ACC112 (cell line): ENCODE data around the gene TRDMT1.
"Not testable (repeated sequence)": the region's sequence is repeated elsewhere in the genome, so short reads cannot be mapped to it uniquely, and the experiment has no call there.

Experiments
- H2AFZ ChIP-seq: fragments of 200-600 bp; sonication (generic); one replicate; pipeline ENCODE4 v1.6.0; 2017; ENCODE audit warnings: antibody characterized with exemption, low read length; ENCODE audit not compliant: unreplicated experiment
- H3K27ac ChIP-seq: fragments of 200-600 bp; sonication (generic); 2 replicates; pipeline ENCODE4 v1.5.1; 2014; ENCODE audit warnings: low read depth, mild to moderate bottlenecking, antibody characterized with exemption, low read length, moderate library complexity
- H3K27me3 ChIP-seq: fragments of 200-600 bp; sonication (generic); 2 replicates; pipeline ENCODE4 v1.6.1; 2014; ENCODE audit warnings: mild to moderate bottlenecking, antibody characterized with exemption, low read length, moderate library complexity, mixed read lengths; ENCODE audit not compliant: insufficient read depth
- H3K36me3 ChIP-seq: fragments of 200-600 bp; sonication (generic); 2 replicates; pipeline ENCODE4 v1.6.1; 2016; ENCODE audit warnings: mild to moderate bottlenecking, antibody characterized with exemption, low read length, moderate library complexity, mixed read lengths; ENCODE audit not compliant: insufficient read depth
- H3K4me1 ChIP-seq: fragments of 200-600 bp; sonication (generic); one replicate; pipeline ENCODE4 v1.6.1; 2016; ENCODE audit warnings: low read length, mixed read lengths; ENCODE audit not compliant: insufficient read depth, unreplicated experiment, control insufficient read depth
- H3K4me3 ChIP-seq: fragments of 200-600 bp; sonication (generic); 2 replicates; pipeline ENCODE4 v1.5.1; 2014; ENCODE audit warnings: mild to moderate bottlenecking, low read depth, low read length
- H3K79me2 ChIP-seq: fragments of 200-600 bp; sonication (generic); one replicate; pipeline ENCODE4 v1.6.0; 2016; ENCODE audit warnings: low read length; ENCODE audit not compliant: control insufficient read depth, unreplicated experiment, insufficient read depth

The TRDMT1 gene

GRCh38 chr10:17119845-17120244 lies 81.6 kb downstream of the TRDMT1 start:
- Histone ChIP-seq H3K27ac (no peak overlapping the region), H3K79me2 (no peaks in the 10 kb centered on the region), H3K36me3 (no peaks in the 10 kb centered on the region), H3K27me3 (no peaks in the 10 kb centered on the region), H2AFZ (no peak overlapping the region), H3K4me1 (peaks cover 29% of the 10 kb centered on the region), H3K4me3 (no peak overlapping the region)

DNA sequence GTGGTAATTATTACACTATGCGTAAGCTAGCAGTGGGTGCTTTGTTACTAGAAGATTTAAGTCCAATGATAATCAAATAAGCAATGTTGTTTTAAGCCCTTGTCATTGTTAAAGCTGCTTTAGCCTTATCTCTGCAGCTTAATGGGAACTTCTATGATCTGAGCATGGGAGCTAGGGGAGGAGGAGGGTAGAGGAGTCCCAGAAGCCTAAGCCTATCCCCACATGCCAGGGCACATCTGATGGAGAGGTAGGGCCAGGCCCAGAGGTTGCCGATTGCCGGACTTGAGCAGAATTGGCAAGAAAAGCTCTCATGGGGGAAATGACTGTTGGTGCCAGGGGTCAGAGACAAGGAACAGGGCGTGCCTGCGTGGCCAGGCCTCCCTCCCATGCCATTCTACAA lies 85.3 kb downstream of the TRDMT1 start:
- no peaks in the 10 kb centered on the region for H3K36me3 ChIP-seq
- no peaks in the 10 kb centered on the region for H3K27me3 ChIP-seq
- H3K27ac ChIP-seq = no peak overlapping the region
- H3K4me3 ChIP-seq = no peak overlapping the region
- peaks cover 10% of the 10 kb centered on the region for H3K4me1 ChIP-seq
- no peak overlapping the region for H2AFZ ChIP-seq
- H3K79me2 ChIP-seq = no peaks in the 10 kb centered on the region

DNA sequence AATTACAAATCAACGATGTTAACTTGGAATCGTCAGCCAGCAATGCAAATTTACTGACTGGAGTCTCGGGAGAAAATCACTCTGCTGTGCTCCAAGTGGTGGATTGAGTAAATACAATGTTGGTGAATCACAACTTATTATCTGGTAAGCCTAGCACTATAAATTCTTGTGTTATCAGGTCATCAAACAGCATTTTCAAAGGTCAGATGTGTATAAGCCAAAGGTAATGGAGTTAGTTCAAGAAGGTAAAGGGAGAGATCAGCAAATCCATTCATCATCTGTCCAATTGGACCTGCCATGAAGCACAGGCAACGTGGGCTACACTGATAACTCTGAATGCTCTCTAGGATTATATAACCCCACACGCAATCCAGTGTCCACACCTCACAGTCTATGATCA lies 85.8 kb downstream of the TRDMT1 start:
- Histone ChIP-seq H3K36me3 (no peaks in the 10 kb centered on the region), H3K27ac (no peak overlapping the region), H3K79me2 (no peaks in the 10 kb centered on the region), H2AFZ (no peak overlapping the region), H3K27me3 (no peaks in the 10 kb centered on the region), H3K4me1 (peaks cover 10% of the 10 kb centered on the region), H3K4me3 (no peak overlapping the region)

DNA sequence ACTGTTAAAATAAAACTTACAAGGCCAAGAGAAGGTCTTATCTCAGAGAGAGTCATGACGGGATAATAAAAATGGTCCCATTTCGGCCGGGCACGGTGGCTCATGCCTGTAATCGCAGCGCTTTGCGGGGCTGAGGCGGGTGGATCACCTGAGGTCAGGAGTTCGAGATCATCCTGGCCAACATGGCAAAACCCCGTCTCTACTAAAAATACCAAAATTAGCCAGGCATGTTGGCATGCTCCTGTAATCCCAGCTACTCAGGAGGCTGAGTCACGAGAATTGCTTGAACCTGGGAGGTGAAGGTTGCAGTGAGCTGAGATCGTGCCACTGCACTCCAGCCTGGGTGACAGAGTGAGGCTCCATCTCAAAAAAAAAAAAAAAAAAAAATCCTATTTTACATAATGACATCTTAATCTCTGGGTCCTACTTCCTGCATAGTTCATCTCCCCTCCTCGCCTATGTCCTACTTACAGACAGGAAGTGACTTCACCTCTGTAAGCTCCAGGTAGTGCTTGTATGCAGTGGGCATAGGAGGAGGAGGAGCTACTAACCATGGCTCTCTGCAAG lies 86.5 kb downstream of the TRDMT1 start:
- not testable (repeated sequence) for H3K4me1 ChIP-seq, H3K36me3 ChIP-seq, H3K79me2 ChIP-seq, H3K4me3 ChIP-seq, H3K27me3 ChIP-seq, H2AFZ ChIP-seq, H3K27ac ChIP-seq

- no peaks in the 10 kb centered on the region for H3K36me3 ChIP-seq
- no peaks in the 10 kb centered on the region for H3K79me2 ChIP-seq
These were observed 87.5 kb downstream of the TRDMT1 start for GRCh38 chr10:17113889-17114540.

GRCh38 chr10:17113346-17113745 lies 88.1 kb downstream of the TRDMT1 start:
- peaks cover 17% of the 10 kb centered on the region for H3K4me1 ChIP-seq
- H3K36me3 ChIP-seq = no peaks in the 10 kb centered on the region
- no peak overlapping the region for H3K4me3 ChIP-seq
- no peaks in the 10 kb centered on the region for H3K79me2 ChIP-seq
- H2AFZ ChIP-seq = no peak overlapping the region
- no peak overlapping the region for H3K27ac ChIP-seq
- no peaks in the 10 kb centered on the region for H3K27me3 ChIP-seq

More at GRCh38 chr10:17113889-17114540, 87.5 kb downstream of the TRDMT1 start:
- H3K4me1 ChIP-seq = peaks cover 16% of the 10 kb centered on the region
- H3K4me3 ChIP-seq = no peak overlapping the region
- H3K27ac ChIP-seq = no peak overlapping the region
- no peak overlapping the region for H2AFZ ChIP-seq
- H3K27me3 ChIP-seq = no peaks in the 10 kb centered on the region

GRCh38 chr10:17112566-17112965 lies 88.9 kb downstream of the TRDMT1 start:
- Histone ChIP-seq H2AFZ (no peak overlapping the region), H3K27me3 (no peaks in the 10 kb centered on the region), H3K4me3 (no peak overlapping the region), H3K4me1 (peaks cover 17% of the 10 kb centered on the region), H3K36me3 (no peaks in the 10 kb centered on the region), H3K79me2 (no peaks in the 10 kb centered on the region), H3K27ac (no peak overlapping the region)

- Histone ChIP-seq H3K27ac (peak overlapping the region; percentile 32; the same call in 1 of the 2 replicates), H2AFZ (peak overlapping the region; percentile 69), H3K79me2 (no peaks in the 10 kb centered on the region), H3K4me1 (peaks cover 8% of the 10 kb centered on the region), H3K27me3 (no peaks in the 10 kb centered on the region), H3K36me3 (no peaks in the 10 kb centered on the region), H3K4me3 (peak overlapping the region; percentile 34; the same call in 1 of the 2 replicates)
These were observed 91.8 kb downstream of the TRDMT1 start for GRCh38 chr10:17109475-17110207.

DNA sequence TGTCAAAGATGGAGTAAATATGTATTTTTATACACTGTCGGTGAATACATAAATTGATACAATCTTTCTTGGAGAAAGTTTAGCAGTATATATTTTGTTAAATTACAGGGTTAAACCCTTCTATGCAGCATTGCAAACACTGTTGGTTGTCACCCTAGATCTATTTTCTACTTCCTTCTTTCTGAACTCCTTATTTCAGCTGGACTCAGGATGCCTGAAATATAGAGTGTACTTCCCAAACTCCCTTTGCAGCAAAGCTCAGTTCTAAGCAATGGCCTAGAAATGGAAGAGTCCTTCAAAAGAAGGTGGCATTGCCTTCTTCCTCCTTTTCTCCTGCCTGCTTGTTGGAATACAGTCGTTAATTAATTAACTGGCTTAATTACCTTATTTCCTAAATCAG lies 92.4 kb downstream of the TRDMT1 start:
- H3K4me1 ChIP-seq = peaks cover 8% of the 10 kb centered on the region
- H3K79me2 ChIP-seq = no peaks in the 10 kb centered on the region
- H3K36me3 ChIP-seq = no peaks in the 10 kb centered on the region
- peak overlapping the region; percentile 34; the same call in 1 of the 2 replicates for H3K4me3 ChIP-seq
- peak overlapping the region; percentile 32; the same call in 1 of the 2 replicates for H3K27ac ChIP-seq
- peak overlapping the region; percentile 69 for H2AFZ ChIP-seq
- H3K27me3 ChIP-seq = no peaks in the 10 kb centered on the region

DNA sequence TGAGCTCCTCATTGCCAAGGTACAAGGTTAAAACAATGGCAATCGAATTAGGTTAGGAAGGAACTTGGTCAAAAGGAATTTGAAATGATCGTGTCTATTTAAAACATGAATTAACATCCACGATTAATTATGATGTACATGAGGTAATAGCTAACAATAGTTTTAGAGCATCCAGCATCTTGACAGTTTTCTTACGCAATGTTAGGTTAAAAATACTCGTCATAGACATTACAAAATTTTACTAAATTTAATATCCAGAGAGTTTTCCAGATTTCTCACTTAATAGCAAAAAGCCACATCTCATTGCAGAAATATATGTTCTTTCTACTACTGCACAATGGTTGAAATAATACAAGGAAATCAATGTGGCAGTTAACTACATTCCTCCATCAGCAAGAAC lies 94.5 kb downstream of the TRDMT1 start:
- H3K36me3 ChIP-seq = no peaks in the 10 kb centered on the region
- H3K79me2 ChIP-seq = no peaks in the 10 kb centered on the region
- H3K4me3 ChIP-seq = no peak overlapping the region
- no peaks in the 10 kb centered on the region for H3K27me3 ChIP-seq
- H2AFZ ChIP-seq = no peak overlapping the region
- H3K4me1 ChIP-seq = peaks cover 8% of the 10 kb centered on the region
- no peak overlapping the region for H3K27ac ChIP-seq

GRCh38 chr10:17101910-17102266 lies 99.6 kb downstream of the TRDMT1 start:
- H3K79me2 ChIP-seq = no peaks in the 10 kb centered on the region
- no peaks in the 10 kb centered on the region for H3K27me3 ChIP-seq
- H3K27ac ChIP-seq = no peak overlapping the region
- no peak overlapping the region for H3K4me3 ChIP-seq
- H3K36me3 ChIP-seq = no peaks in the 10 kb centered on the region
- H3K4me1 ChIP-seq = no peaks in the 10 kb centered on the region
- H2AFZ ChIP-seq = no peak overlapping the region
